GM12878 (cell line): ENCODE data around the gene IL15.

Experiments
- BHLHE40 ChIP-seq, 2 experiments: fragments of 450-650 bp in 1 of 2; IDR thresholded peaks; 2 replicates each; pipeline ENCODE4 v1.6.1; 2011 to 2017; ENCODE audit warnings: low read depth in 2 of 2, borderline replicate concordance in 1 of 2, improper control_type of control experiment in 1 of 2, low read length in 1 of 2, mild to moderate bottlenecking in 1 of 2
- CEBPB ChIP-seq, 2 experiments: fragments of 150-350 bp in 1 of 2; IDR thresholded peaks; 2 replicates each; pipeline ENCODE4 v1.6.1; 2012 to 2014; ENCODE audit warnings: low read depth in 2 of 2, low read length in 2 of 2, borderline replicate concordance in 1 of 2, inconsistent platforms in 1 of 2
- CHD4 ChIP-seq: fragments of 200-600 bp; sonication (generic); IDR thresholded peaks from 2 replicates; pipeline ENCODE4 v1.6.1; 2016; ENCODE audit warnings: mild to moderate bottlenecking
- EP300 ChIP-seq, 2 experiments: fragments of 150-350 bp in 1 of 2; IDR thresholded peaks; 2 replicates each; pipeline ENCODE4 v1.6.1; 2011 to 2012; ENCODE audit warnings: low read depth in 2 of 2, low read length in 2 of 2, borderline replicate concordance in 1 of 2, improper control_type of control experiment in 1 of 2, inconsistent platforms in 1 of 2; ENCODE audit not compliant: control insufficient read depth in 1 of 2
- JUND ChIP-seq: IDR thresholded peaks from 2 replicates; pipeline ENCODE4 v1.6.1; 2012; ENCODE audit warnings: low read depth, mild to moderate bottlenecking, low read length, improper control_type of control experiment, moderate library complexity
- MTA3 ChIP-seq: IDR thresholded peaks from 2 replicates; pipeline ENCODE4 v1.6.1; 2012; ENCODE audit warnings: low read length, inconsistent platforms, borderline replicate concordance
- POLR2A ChIP-seq: IDR thresholded peaks from 2 replicates; pipeline ENCODE4 v1.6.1; 2011; ENCODE audit warnings: low read depth, mild to moderate bottlenecking, low read length
- RB1 ChIP-seq: fragments of 450-650 bp; formaldehyde crosslinking; IDR thresholded peaks from 2 replicates; pipeline ENCODE4 v1.6.1; 2017; ENCODE audit warnings: mild to moderate bottlenecking, borderline replicate concordance
- RCOR1 ChIP-seq: conservative IDR thresholded peaks from 2 replicates; pipeline ENCODE4 v1.6.1; 2012; ENCODE audit warnings: low read depth, low read length, improper control_type of control experiment
- TBL1XR1 ChIP-seq: IDR thresholded peaks from 2 replicates; pipeline ENCODE4 v1.6.1; 2012; ENCODE audit warnings: low read depth, low read length, improper control_type of control experiment
- USF2 ChIP-seq: IDR thresholded peaks from 2 replicates; pipeline ENCODE4 v1.6.1; 2011; ENCODE audit warnings: low read depth, low read length, improper control_type of control experiment, borderline replicate concordance
- ZZZ3 ChIP-seq: IDR thresholded peaks from 2 replicates; pipeline ENCODE4 v1.6.1; 2011; ENCODE audit warnings: low read depth; ENCODE audit not compliant: control insufficient read depth, insufficient read length
- TF ChIP-seq, protein P1 (sequence below), 3 experiments: IDR thresholded peaks in 2 of 3; conservative IDR thresholded peaks in 1 of 3; 2 replicates each; pipeline ENCODE4 v1.5.1; 2011; ENCODE audit warnings: low read depth in 3 of 3, low read length in 3 of 3, mild to moderate bottlenecking in 3 of 3, control low read depth in 2 of 3, moderate library complexity in 2 of 3, inconsistent platforms in 1 of 3, mixed read lengths in 1 of 3; ENCODE audit not compliant: control insufficient read depth in 2 of 3, insufficient read depth in 1 of 3; ENCODE audit errors: extremely low read depth in 1 of 3

DNA sequence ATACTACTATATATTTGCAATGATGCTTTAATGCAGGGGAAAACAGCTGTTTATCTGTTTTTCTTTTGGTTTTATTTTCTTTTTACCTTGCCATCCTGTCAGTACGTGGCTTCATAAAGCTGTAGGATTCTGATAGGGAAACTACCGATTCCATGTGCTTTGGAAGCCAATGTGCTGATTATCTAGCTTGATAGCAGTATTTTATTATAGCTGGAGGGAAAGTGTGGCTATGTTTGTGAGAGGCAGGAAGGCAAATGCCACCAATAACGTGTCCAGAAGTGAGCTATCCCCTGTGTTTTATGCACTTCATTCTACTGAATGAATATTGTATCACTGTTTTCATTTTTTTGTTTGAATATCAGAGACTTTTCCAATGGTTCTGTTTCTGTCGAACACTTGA lies 43.7 kb downstream of the IL15 start:
- no peak for TF ChIP-seq RB1
- no peak for TF ChIP-seq EP300 (IDR thresholded peaks at IDR 0.05; ENCODE audit: borderline replicate concordance in 1 of 2, control insufficient read depth in 1 of 2, low read depth in 2 of 2, low read length in 2 of 2)
- no peak for TF ChIP-seq RCOR1
- TF ChIP-seq CHD4 = no peak
- no peak for TF ChIP-seq ZZZ3
- TF ChIP-seq, protein P1, sequence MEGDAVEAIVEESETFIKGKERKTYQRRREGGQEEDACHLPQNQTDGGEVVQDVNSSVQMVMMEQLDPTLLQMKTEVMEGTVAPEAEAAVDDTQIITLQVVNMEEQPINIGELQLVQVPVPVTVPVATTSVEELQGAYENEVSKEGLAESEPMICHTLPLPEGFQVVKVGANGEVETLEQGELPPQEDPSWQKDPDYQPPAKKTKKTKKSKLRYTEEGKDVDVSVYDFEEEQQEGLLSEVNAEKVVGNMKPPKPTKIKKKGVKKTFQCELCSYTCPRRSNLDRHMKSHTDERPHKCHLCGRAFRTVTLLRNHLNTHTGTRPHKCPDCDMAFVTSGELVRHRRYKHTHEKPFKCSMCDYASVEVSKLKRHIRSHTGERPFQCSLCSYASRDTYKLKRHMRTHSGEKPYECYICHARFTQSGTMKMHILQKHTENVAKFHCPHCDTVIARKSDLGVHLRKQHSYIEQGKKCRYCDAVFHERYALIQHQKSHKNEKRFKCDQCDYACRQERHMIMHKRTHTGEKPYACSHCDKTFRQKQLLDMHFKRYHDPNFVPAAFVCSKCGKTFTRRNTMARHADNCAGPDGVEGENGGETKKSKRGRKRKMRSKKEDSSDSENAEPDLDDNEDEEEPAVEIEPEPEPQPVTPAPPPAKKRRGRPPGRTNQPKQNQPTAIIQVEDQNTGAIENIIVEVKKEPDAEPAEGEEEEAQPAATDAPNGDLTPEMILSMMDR (IDR thresholded peaks at IDR 0.05 in 2 of 3, conservative IDR thresholded peaks at IDR 0.05 in 1 of 3; ENCODE audit: control insufficient read depth in 2 of 3, extremely low read depth in 1 of 3, insufficient read depth in 1 of 3, low read depth in 3 of 3, low read length in 3 of 3) = no peak
- TF ChIP-seq TBL1XR1 = no peak
- no peak for TF ChIP-seq JUND
- no peak for TF ChIP-seq POLR2A
- TF ChIP-seq CEBPB (IDR thresholded peaks at IDR 0.05; ENCODE audit: borderline replicate concordance in 1 of 2, low read depth in 2 of 2, low read length in 2 of 2) = no peak
- no peak for TF ChIP-seq MTA3
- no peak for TF ChIP-seq USF2
- no peak for TF ChIP-seq BHLHE40 (IDR thresholded peaks at IDR 0.05; ENCODE audit: borderline replicate concordance in 1 of 2, low read depth in 2 of 2, low read length in 1 of 2)
